ENCODE measurements around the gene RSU1. TPM values are rescaled to one million over a fixed set of nuclear protein-coding genes. Genes with fewer than 3 reads are reported as not detected.

The RSU1 gene
- total RNA-seq, 4 donors from 2014 or later, result 25.1 to 61.6 (median 44.7) TPM

- H3K36me3 ChIP-seq, result no peaks in the 10 kb centered on the region
- DNase-seq (ENCODE audit: low spot score in 2 of 2), result no peak
- H3K27me3 ChIP-seq, result no peaks in the 10 kb centered on the region
- no peak overlapping the region for H3K27ac ChIP-seq
- H3K4me1 ChIP-seq, result peaks cover 0 to 11% (median 3%) of the 10 kb centered on the region in 4 donors
- H3K4me3 ChIP-seq, result no peak overlapping the region
- WGBS, 2 donors, result 88 to 90% methylated on average over 5 of the region's 5 CpGs
- TF ChIP-seq POLR2A (IDR thresholded peaks at IDR 0.05) (no peak), CTCF (IDR thresholded peaks at IDR 0.05) (no peak), EP300 (IDR thresholded peaks at IDR 0.05) (no peak)
- no peaks in the 10 kb centered on the region for H3K9me3 ChIP-seq
Measured at GRCh38 chr10:16652154-16652553, 165.1 kb downstream of the RSU1 start.

- Histone ChIP-seq H3K4me1 (peaks cover 0 to 11% (median 1%) of the 10 kb centered on the region in 4 donors), H3K36me3 (no peaks in the 10 kb centered on the region), H3K9me3 (no peaks in the 10 kb centered on the region), H3K4me3 (no peak overlapping the region), H3K27ac (peak overlapping the region; percentile 4 to 68 (median 46)), H3K27me3 (no peaks in the 10 kb centered on the region)
- 46 to 52% methylated on average over 2 of the region's 2 CpGs for WGBS, 2 donors
- DNase-seq (ENCODE audit: low spot score in 2 of 2), result no peak
- TF ChIP-seq CTCF (IDR thresholded peaks at IDR 0.05), result no peak
- TF ChIP-seq POLR2A (IDR thresholded peaks at IDR 0.05), result no peak
- TF ChIP-seq EP300 (IDR thresholded peaks at IDR 0.05), result no peak
Measured at GRCh38 chr10:16649757-16650156, 167.5 kb downstream of the RSU1 start.

- Histone ChIP-seq H3K27me3 (no peaks in the 10 kb centered on the region), H3K27ac (no peak overlapping the region), H3K4me3 (no peak overlapping the region), H3K4me1 (peaks cover 0 to 5% (median 1%) of the 10 kb centered on the region in 4 donors), H3K9me3 (no peaks in the 10 kb centered on the region), H3K36me3 (no peaks in the 10 kb centered on the region)
- TF ChIP-seq EP300 (IDR thresholded peaks at IDR 0.05) (no peak), CTCF (IDR thresholded peaks at IDR 0.05) (no peak), POLR2A (IDR thresholded peaks at IDR 0.05) (no peak)
- WGBS, 2 donors, result 76 to 79% methylated on average over 2 of the region's 2 CpGs
- no peak for DNase-seq (ENCODE audit: low spot score in 2 of 2)
Measured at GRCh38 chr10:16648366-16648765, 168.9 kb downstream of the RSU1 start.

GRCh38 chr10:16646181-16647059 is 170.8 kb downstream of the RSU1 start:
- WGBS, 2 donors, result 88 to 92% methylated on average over 13 of the region's 13 CpGs
- no peaks in the 10 kb centered on the region for H3K36me3 ChIP-seq
- DNase-seq (ENCODE audit: low spot score in 2 of 2), result no peak
- TF ChIP-seq EP300 (IDR thresholded peaks at IDR 0.05), result no peak
- TF ChIP-seq CTCF (IDR thresholded peaks at IDR 0.05), result no peak
- no peak for TF ChIP-seq POLR2A (IDR thresholded peaks at IDR 0.05)
- no peak overlapping the region for H3K4me3 ChIP-seq
- no peaks in the 10 kb centered on the region for H3K9me3 ChIP-seq
- no peaks in the 10 kb centered on the region for H3K27me3 ChIP-seq
- H3K4me1 ChIP-seq, result peaks cover 0 to 3% (median 0%) of the 10 kb centered on the region in 4 donors
- no peak overlapping the region for H3K27ac ChIP-seq

GRCh38 chr10:16644146-16644545 is 173.1 kb downstream of the RSU1 start:
- H3K27me3 ChIP-seq, result no peaks in the 10 kb centered on the region
- no peaks in the 10 kb centered on the region for H3K9me3 ChIP-seq
- no peaks in the 10 kb centered on the region for H3K36me3 ChIP-seq
- DNase-seq (ENCODE audit: low spot score in 2 of 2), result no peak
- TF ChIP-seq CTCF (IDR thresholded peaks at IDR 0.05) (no peak), POLR2A (IDR thresholded peaks at IDR 0.05) (no peak), EP300 (IDR thresholded peaks at IDR 0.05) (no peak)
- H3K4me3 ChIP-seq, result no peak overlapping the region
- WGBS, 2 donors, result 79 to 82% methylated on average over 5 of the region's 5 CpGs
- H3K4me1 ChIP-seq, result no peaks in the 10 kb centered on the region
- no peak overlapping the region for H3K27ac ChIP-seq

Data from tibial nerve (tissue), 4 donors.